Epithelial cell of proximal tubule (primary cell): ENCODE measurements around the gene KCNC4. TPM values are rescaled to one million over a fixed set of nuclear protein-coding genes. Genes with fewer than 3 reads are reported as not detected.

Experiments used
- DNase-seq: peaks from one replicate; pipeline ENCODE4 v3.0.0-alpha.2; 2011; ENCODE audit warnings: low read depth
- H3K4me3 ChIP-seq: 2 replicates; pipeline ENCODE4 v1.5.1; 2011; ENCODE audit warnings: low read depth, mild to moderate bottlenecking, low read length
- CTCF ChIP-seq: conservative IDR thresholded peaks from 2 replicates; pipeline ENCODE4 v1.5.1; 2012; ENCODE audit warnings: low read depth, mild to moderate bottlenecking, low read length
- total RNA-seq: library from RNA; depleted of rRNA; stranded (reverse); fragments of >200 nt; gene quantifications from 2 replicates; pipeline ENCODE4 v1.2.3, GENCODE V29; 2015

The KCNC4 gene
- total RNA-seq, 1 donor from 2014 or later, result 4.2 TPM

- peak; percentile 90 for TF ChIP-seq CTCF
- H3K4me3 ChIP-seq, result no peak overlapping the region
- no peak for DNase-seq
Observed at GRCh38 chr1:110203021-110203661, 7.0 kb upstream of the KCNC4 start.

DNA sequence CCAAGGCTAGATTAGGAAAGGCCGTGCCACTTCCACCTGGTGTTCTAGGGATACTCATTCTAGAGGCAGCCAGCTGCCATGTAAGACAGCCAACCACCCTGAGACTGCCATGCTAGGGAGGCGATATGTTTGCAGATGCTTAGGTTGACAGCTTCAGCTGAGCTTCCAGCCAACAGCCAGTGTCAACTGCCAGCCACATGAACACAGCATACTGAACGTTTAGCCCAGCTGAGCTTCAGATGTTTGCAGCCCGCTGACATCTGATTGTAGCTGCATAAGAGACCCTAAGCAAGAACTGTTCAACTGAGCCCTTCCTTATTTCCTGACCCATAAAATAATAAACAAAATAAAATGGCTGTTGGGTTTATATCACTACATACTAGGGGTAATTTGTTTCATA is 5.0 kb upstream of the KCNC4 start:
- no peak for TF ChIP-seq CTCF
- no peak overlapping the region for H3K4me3 ChIP-seq
- DNase-seq, result no peak

DNA sequence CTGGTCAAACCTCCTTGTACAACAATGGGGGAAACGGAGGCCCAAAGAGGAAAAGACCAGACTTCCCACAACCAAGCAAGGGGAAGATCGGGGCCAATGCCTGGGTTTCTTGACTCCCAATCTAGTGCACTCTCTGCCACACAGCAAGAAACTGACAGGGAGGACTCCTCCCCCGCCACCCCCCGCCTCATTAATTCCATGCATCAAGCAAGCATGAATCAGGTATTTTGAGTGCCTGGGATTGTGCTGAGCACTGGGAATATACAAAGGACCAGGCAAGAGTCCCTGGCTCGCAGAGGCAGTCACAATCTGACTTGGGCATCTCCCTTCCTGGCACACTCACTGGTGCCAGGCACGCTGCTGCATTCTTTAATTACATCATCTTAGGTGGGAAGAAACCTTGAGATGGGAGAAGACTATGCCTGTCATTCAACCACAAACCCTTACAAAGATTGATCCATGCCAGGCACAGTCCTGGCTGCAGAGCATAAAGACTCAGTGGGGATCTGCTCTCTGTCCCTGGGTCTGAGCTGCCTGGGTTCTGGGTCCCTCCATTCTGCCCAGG is 4.4 kb upstream of the KCNC4 start:
- no peak overlapping the region for H3K4me3 ChIP-seq
- DNase-seq, result no peak
- no peak for TF ChIP-seq CTCF

GRCh38 chr1:110206261-110206920 is 3.7 kb upstream of the KCNC4 start:
- no peak overlapping the region for H3K4me3 ChIP-seq
- no peak for TF ChIP-seq CTCF
- no peak for DNase-seq

GRCh38 chr1:110207831-110208230 is 2.3 kb upstream of the KCNC4 start:
- no peak for DNase-seq
- peak; percentile 96 for TF ChIP-seq CTCF
- H3K4me3 ChIP-seq, result no peak overlapping the region

DNA sequence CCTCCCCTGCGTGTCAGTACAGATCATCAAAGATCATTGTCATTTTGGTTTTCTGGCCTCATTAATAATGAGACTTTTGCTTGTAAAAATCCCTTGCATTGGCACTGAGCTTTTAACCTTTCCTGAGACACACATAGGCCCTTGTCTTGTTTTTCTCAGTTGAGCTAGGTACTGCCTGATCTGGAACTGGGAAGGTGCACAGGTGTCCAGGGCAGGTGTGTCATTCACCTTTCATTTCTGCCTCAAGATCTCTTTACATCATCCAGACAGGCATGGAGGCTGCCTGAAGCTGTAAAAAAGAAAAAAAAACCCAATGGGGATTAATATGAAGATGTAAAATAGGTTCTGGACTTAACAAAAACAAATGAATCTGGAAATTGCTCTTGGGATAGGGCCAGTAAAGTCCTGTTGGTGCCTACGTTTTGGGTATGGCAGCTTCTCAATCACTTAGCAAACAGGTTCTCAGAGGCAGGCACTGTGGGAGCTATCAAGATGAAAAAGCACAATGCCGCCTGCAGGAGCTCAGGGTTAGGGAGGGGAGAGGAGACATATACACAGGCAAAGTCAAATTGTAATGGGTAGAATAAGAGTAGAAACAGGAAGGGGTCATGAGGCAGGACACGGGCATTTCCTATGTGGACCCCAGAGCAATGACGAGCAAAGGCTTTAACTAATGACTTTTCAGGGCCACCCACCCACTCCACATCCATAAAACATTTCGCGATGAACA is 1.0 kb upstream of the KCNC4 start:
- no peak for TF ChIP-seq CTCF
- no peak for DNase-seq
- peak overlapping the region; percentile 64 for H3K4me3 ChIP-seq
